ENCODE data around the gene FAN1. TPM values are rescaled to one million over a fixed set of nuclear protein-coding genes. Genes with fewer than 3 reads are reported as not detected.

FAN1 gene
- total RNA-seq, 2 experiments from 2014 or later, result 11.5 TPM

DNA sequence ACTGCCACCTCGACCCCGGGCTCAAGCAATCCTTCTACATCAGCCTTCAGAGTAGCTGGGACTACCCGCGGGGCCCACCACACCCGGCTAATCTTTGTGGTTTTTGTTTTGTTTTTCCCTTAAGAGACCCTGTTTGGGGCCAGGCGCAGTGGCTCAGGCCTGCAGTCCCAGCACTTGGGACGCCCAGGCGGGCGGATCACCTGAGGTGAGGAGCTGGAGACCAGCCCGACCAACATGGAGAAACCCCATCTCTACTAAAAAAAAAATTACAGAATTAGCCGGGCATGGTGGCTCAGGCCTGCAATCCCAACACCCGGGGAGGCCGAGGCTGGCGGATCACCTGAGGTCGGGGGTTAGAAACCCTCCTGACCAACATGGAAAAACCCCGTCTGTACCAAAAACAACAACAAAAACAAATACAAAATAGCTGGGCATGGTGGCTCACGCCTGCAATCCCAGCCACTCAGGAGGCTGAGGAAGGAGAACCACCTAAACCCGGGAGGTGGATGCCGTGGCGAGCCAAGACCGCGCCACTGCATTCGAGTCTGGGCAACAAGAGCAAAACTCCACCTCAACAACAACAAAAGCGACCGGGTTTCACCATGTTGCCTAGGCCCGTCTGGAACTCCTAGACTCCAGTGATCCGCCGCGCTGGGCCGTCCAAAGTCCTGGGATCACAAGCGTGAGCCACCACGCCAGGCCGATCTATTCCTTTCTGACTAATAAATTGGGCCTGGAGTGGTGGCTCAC is 8.1 kb upstream of the FAN1 start:
- no peak for DNase-seq
- POLR2A ChIA-PET, result no interaction called here
- H3K4me1 Mint-ChIP-seq (ENCODE audit: low read depth), result no peaks in the 10 kb centered on the region

DNA sequence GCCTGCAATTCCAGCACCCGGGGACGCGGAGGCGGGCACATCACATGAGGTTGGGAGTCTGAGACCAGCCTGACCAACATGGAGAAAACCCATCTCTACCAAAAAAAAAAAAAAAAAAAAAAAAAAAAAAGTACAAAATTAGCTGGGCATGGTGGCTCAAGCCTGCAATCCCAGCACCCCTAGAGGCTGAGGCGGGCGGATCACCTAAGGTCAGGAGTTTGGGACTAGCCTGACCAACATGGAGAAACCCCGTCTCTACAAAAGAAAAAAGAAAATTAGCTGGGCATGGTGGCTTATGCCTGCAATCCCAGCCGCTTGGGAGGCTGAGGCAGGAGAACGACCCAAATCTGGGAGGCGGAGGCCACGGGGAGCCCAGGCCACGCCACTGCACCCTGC is 7.5 kb upstream of the FAN1 start:
- Mint-ChIP-seq H3K4me1 (ENCODE audit: low read depth) (no peaks in the 10 kb centered on the region), H3K4me3 (no peak overlapping the region), H3K9me3 (ENCODE audit: insufficient read depth) (no peaks in the 10 kb centered on the region), H3K27me3 (ENCODE audit: low read depth) (peaks cover 5% of the 10 kb centered on the region), H3K36me3 (ENCODE audit: low read depth) (no peaks in the 10 kb centered on the region), H3K27ac (no peak overlapping the region)
- DNase-seq, result no peak
- CTCF ChIA-PET, result interaction anchor here (1.4 to 3.4 kb wide), 2 partner anchors 194 to 233 kb away, joined by 3 to 32 read pairs; no protein-coding TSS in a partner anchor
- POLR2A ChIA-PET, result no interaction called here
- ATAC-seq, result no peak

More for the DNA sequence above, 8.1 kb upstream of the FAN1 start:
- Mint-ChIP-seq H3K27ac (no peak overlapping the region), H3K36me3 (ENCODE audit: low read depth) (no peaks in the 10 kb centered on the region), H3K4me3 (no peak overlapping the region), H3K27me3 (ENCODE audit: low read depth) (peaks cover 3% of the 10 kb centered on the region), H3K9me3 (ENCODE audit: insufficient read depth) (no peaks in the 10 kb centered on the region)
- CTCF ChIA-PET, result interaction anchor here (0.7 to 3.4 kb wide), 5 partner anchors 8 to 233 kb away, joined by 3 to 32 read pairs (median 3); partner anchors contain the start of gene FAN1
- ATAC-seq, result no peak

DNA sequence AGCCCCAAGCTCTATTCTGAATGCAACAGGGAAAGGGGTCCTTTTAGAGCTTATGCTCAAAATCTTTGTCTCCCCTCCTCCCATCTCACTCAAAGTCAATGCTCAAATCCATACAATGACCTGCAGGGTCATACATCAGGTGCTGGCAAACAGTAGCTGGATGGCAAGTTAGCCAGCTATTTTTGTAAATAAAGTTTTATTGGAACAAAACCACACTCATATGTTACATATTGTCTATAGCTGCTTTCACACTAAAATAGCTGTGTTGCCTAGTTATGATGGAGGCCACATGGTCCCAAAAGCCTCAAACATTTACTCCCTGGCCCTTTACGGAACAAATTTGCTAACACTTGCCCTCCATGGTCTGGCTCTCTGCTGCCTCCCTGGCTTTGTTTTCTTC is 1.8 kb upstream of the FAN1 start:
- peaks cover 8% of the 10 kb centered on the region for H3K36me3 Mint-ChIP-seq (ENCODE audit: low read depth)
- no peak for ATAC-seq
- no peak for DNase-seq
- no peaks in the 10 kb centered on the region for H3K9me3 Mint-ChIP-seq (ENCODE audit: insufficient read depth)
- POLR2A ChIA-PET, result no interaction called here
- no peak overlapping the region for H3K27ac Mint-ChIP-seq
- peaks cover 23% of the 10 kb centered on the region for H3K4me1 Mint-ChIP-seq (ENCODE audit: low read depth)
- no peak overlapping the region for H3K4me3 Mint-ChIP-seq
- CTCF ChIA-PET, result interaction anchor here (0.8 kb wide), 1 partner anchor 227 kb away, joined by 4 read pairs; no protein-coding TSS in a partner anchor
- peaks cover 7% of the 10 kb centered on the region for H3K27me3 Mint-ChIP-seq (ENCODE audit: low read depth)

DNA sequence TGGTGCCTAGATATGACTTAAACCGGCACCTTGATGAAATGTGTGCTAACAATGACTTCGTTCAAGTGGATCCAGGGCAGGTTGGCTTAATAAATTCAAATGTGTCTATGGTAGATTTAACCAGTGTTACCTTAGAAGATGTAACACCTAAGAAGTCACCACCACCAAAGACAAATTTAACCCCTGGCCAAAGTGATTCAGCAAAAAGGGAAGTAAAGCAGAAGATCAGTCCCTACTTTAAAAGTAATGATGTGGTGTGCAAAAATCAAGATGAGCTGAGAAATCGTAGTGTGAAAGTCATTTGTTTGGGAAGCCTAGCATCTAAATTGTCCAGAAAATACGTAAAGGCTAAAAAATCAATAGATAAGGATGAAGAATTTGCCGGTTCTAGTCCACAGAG is 1.1 kb downstream of the FAN1 start:
- POLR2A ChIA-PET, result interaction anchor here (0.6 kb wide), 1 partner anchor 113 kb away, joined by 4 read pairs; no protein-coding TSS in a partner anchor
- H3K4me1 Mint-ChIP-seq (ENCODE audit: low read depth), result peaks cover 23% of the 10 kb centered on the region
- H3K9me3 Mint-ChIP-seq (ENCODE audit: insufficient read depth), result no peaks in the 10 kb centered on the region
- no peak overlapping the region for H3K4me3 Mint-ChIP-seq
- H3K27me3 Mint-ChIP-seq (ENCODE audit: low read depth), result peaks cover 4% of the 10 kb centered on the region
- H3K36me3 Mint-ChIP-seq (ENCODE audit: low read depth), result peaks cover 16% of the 10 kb centered on the region
- CTCF ChIA-PET, result interaction anchor here (0.8 kb wide), 1 partner anchor 13 kb away, joined by 3 read pairs; no protein-coding TSS in a partner anchor
- ATAC-seq (no peak), DNase-seq (no peak)
- H3K27ac Mint-ChIP-seq, result no peak overlapping the region

DNA sequence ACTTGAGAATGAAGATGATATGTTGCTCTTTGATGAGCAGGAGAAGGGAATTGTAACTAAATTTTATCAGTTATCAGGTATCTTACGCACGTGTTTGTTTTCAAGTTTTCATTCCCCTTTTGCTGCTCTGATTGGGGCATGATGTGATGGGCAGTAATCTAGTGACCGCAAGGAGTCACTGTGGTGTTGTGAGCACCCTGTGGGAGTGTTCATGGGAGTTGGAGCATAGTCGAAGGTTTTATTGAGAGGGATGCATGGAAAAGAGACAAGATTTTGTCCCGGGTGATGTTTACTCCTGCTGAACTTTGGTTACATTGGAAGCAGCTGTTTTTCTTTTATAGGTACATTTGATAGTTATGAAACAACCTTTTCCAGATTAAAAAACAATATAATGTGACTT is 2.1 kb downstream of the FAN1 start:
- Mint-ChIP-seq H3K27ac (no peak overlapping the region), H3K4me1 (ENCODE audit: low read depth) (peaks cover 23% of the 10 kb centered on the region), H3K27me3 (ENCODE audit: low read depth) (peaks cover 4% of the 10 kb centered on the region), H3K4me3 (no peak overlapping the region), H3K9me3 (ENCODE audit: insufficient read depth) (no peaks in the 10 kb centered on the region), H3K36me3 (ENCODE audit: low read depth) (peaks cover 19% of the 10 kb centered on the region)
- POLR2A ChIA-PET, result no interaction called here
- DNase-seq (no peak), ATAC-seq (no peak)
- CTCF ChIA-PET, result no interaction called here

DNA sequence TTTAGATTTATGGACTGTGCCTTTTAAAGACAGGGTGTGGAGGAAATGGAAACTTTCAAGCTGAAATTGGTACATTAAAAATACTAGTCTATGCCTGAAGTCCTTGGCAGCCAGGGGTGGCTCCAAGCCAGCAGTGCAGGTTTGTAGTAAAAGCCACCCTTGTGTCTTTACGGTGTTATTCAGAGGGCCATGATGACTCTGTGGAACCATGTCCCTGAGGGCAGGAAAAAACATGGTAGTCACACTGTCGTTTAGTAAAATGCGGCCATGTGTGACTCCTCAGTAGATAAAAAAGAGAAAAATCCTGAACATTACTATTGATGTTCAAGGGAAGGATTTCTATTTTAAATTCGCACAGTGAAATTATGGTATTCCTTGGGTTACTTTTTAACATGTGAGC is 2.7 kb downstream of the FAN1 start:
- H3K27ac Mint-ChIP-seq, result no peak overlapping the region
- H3K4me3 Mint-ChIP-seq, result no peak overlapping the region
- H3K27me3 Mint-ChIP-seq (ENCODE audit: low read depth), result peaks cover under 1% of the 10 kb centered on the region
- ATAC-seq (no peak), DNase-seq (no peak)
- CTCF ChIA-PET, result no interaction called here
- peaks cover 23% of the 10 kb centered on the region for H3K4me1 Mint-ChIP-seq (ENCODE audit: low read depth)
- POLR2A ChIA-PET, result no interaction called here
- no peaks in the 10 kb centered on the region for H3K9me3 Mint-ChIP-seq (ENCODE audit: insufficient read depth)
- peaks cover 19% of the 10 kb centered on the region for H3K36me3 Mint-ChIP-seq (ENCODE audit: low read depth)

DNA sequence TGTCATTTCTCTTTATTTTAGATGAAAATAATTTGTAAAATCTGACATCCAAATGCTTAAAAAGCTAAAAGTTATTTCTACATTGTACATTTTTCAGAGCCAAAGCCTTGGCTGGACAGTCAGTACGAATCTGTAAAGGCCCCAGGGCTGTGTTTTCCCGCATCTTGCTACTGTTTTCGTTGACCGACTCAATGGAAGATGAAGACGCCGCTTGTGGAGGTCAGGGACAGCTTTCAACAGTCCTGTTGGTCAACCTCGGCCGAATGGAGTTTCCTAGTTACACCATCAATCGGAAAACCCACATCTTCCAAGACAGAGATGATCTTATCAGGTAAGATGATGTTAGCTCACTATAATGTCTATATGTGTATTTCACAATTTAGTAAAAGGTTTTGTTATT is 10.0 kb downstream of the FAN1 start:
- Mint-ChIP-seq H3K4me1 (ENCODE audit: low read depth) (no peaks in the 10 kb centered on the region), H3K9me3 (ENCODE audit: insufficient read depth) (no peaks in the 10 kb centered on the region), H3K4me3 (no peak overlapping the region), H3K27ac (no peak overlapping the region), H3K36me3 (ENCODE audit: low read depth) (peaks cover 26% of the 10 kb centered on the region), H3K27me3 (ENCODE audit: low read depth) (no peaks in the 10 kb centered on the region)
- ATAC-seq, result no peak
- CTCF ChIA-PET, result interaction anchor here (1.4 kb wide), 1 partner anchor 55 kb away, joined by 3 read pairs; no protein-coding TSS in a partner anchor
- POLR2A ChIA-PET, result interaction anchor here (0.9 kb wide), 1 partner anchor 54 kb away, joined by 4 read pairs; no protein-coding TSS in a partner anchor
- DNase-seq, result peak; percentile 15

DNA sequence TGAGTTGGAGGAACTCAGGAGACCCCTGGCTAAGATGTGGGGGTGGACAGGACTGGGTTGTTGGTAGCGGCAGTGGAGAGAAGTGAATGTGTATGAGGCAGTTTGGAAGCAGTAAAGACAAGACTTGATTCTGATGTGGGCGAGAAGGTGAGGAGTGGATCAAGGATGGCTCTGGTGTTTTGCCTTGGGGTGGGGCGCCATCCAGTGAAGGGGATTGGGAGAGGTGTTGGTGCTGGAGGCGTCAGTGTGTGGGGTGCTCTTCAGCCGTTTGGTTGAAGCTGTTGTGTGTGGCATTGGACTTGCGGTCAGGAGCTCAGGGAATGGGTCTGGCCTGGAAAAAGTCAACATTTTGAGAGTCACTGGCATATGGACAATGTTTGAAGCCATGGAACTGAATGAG is 13.3 kb downstream of the FAN1 start:
- H3K36me3 Mint-ChIP-seq (ENCODE audit: low read depth), result peaks cover 18% of the 10 kb centered on the region
- no peaks in the 10 kb centered on the region for H3K4me1 Mint-ChIP-seq (ENCODE audit: low read depth)
- no peak overlapping the region for H3K4me3 Mint-ChIP-seq
- POLR2A ChIA-PET, result no interaction called here
- DNase-seq (no peak), ATAC-seq (no peak)
- no peaks in the 10 kb centered on the region for H3K9me3 Mint-ChIP-seq (ENCODE audit: insufficient read depth)
- CTCF ChIA-PET, result interaction anchor here (0.8 to 1.6 kb wide), 3 partner anchors 13 to 212 kb away, joined by 3 to 4 read pairs (median 3); no protein-coding TSS in a partner anchor
- no peak overlapping the region for H3K27ac Mint-ChIP-seq
- H3K27me3 Mint-ChIP-seq (ENCODE audit: low read depth), result no peaks in the 10 kb centered on the region

DNA sequence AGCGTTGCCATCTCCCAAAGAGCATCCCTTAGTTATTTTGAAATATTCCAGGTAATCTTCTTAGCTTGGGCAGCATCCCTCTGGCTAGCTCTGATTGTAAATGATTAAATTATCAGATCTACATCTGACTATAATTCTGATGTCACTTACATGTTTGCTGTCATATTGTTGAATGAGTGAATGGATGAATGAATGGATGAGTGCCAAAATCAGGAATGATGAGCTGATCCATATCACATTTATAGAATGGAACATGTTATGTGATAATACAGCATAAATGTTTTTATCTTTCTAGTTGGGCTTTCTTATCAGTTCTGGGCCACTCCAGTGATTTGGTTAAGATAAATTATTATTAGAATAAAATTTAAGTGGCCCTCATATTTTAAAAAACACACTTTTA is 14.0 kb downstream of the FAN1 start:
- Mint-ChIP-seq H3K4me3 (no peak overlapping the region), H3K9me3 (ENCODE audit: insufficient read depth) (no peaks in the 10 kb centered on the region), H3K4me1 (ENCODE audit: low read depth) (no peaks in the 10 kb centered on the region), H3K36me3 (ENCODE audit: low read depth) (peaks cover 21% of the 10 kb centered on the region), H3K27me3 (ENCODE audit: low read depth) (no peaks in the 10 kb centered on the region), H3K27ac (no peak overlapping the region)
- ATAC-seq, result no peak
- ChIA-PET CTCF (interaction anchor here (0.8 to 1.8 kb wide), 4 partner anchors 13 to 211 kb away, joined by 3 to 5 read pairs (median 4); no protein-coding TSS in a partner anchor), POLR2A (no interaction called here)
- DNase-seq, result no peak

DNA sequence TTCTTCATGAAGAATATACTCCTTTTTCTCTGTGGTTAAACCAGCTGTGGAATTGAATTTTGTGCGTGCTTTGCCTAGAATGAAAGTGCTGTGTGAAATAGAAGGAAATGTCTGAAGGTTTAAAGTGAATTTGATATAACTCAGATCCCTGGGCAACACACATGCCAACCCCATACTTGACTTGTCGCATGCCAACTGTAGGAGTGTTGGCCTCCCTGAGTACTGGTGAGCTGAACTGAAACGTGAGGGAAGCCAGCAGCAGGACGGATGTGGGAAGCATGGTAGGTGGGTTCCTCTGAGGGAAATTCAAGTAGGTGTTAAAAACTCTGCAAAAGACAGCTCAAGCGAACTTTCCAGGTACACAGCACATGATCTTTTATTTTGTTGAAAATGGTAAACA is 14.7 kb downstream of the FAN1 start:
- Mint-ChIP-seq H3K36me3 (ENCODE audit: low read depth) (peaks cover 21% of the 10 kb centered on the region), H3K4me1 (ENCODE audit: low read depth) (no peaks in the 10 kb centered on the region), H3K27me3 (ENCODE audit: low read depth) (no peaks in the 10 kb centered on the region), H3K4me3 (no peak overlapping the region), H3K27ac (no peak overlapping the region), H3K9me3 (ENCODE audit: insufficient read depth) (no peaks in the 10 kb centered on the region)
- CTCF ChIA-PET, result interaction anchor here (1.6 to 1.8 kb wide), 2 partner anchors 50 to 59 kb away, joined by 3 to 5 read pairs; no protein-coding TSS in a partner anchor
- POLR2A ChIA-PET, result no interaction called here
- DNase-seq, result no peak
- no peak for ATAC-seq

DNA sequence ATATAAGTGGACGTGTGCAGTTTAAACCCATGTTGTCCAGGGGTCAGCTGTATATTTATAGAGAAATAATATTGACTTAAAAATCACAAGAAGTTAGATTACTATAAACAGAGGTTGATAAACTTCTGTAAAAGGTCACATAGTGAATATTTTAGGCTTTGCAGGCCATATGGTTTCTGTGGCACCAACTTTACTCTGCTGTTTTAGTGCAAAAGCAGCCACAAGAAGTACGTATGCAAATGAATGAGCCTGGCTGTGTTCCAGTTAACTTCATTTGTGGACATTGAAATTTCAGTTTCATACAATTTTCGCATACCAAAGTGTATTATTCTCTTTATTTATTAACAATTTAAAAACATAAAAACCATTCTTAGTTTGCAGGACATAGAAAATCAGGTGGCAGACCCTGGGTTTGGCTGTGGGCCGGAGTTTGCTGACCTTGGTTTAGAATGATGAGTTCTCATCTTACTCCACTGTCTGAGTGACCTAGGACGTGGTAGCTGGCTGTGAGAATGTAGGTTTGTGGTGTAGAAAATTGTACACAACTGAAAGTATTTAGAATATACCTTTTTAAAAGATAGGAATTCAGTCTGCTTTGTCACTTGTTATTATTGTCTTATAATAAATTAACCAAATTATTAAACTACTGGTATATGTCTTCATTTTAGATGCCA is 16.3 kb downstream of the FAN1 start:
- no peaks in the 10 kb centered on the region for H3K27me3 Mint-ChIP-seq (ENCODE audit: low read depth)
- H3K4me3 Mint-ChIP-seq, result no peak overlapping the region
- DNase-seq, result no peak
- H3K9me3 Mint-ChIP-seq (ENCODE audit: insufficient read depth), result no peaks in the 10 kb centered on the region
- no peak overlapping the region for H3K27ac Mint-ChIP-seq
- ChIA-PET CTCF (interaction anchor here (2.0 kb wide), 1 partner anchor 209 kb away, joined by 7 read pairs; no protein-coding TSS in a partner anchor), POLR2A (no interaction called here)
- no peaks in the 10 kb centered on the region for H3K4me1 Mint-ChIP-seq (ENCODE audit: low read depth)
- ATAC-seq, result no peak
- H3K36me3 Mint-ChIP-seq (ENCODE audit: low read depth), result peaks cover 17% of the 10 kb centered on the region

DNA sequence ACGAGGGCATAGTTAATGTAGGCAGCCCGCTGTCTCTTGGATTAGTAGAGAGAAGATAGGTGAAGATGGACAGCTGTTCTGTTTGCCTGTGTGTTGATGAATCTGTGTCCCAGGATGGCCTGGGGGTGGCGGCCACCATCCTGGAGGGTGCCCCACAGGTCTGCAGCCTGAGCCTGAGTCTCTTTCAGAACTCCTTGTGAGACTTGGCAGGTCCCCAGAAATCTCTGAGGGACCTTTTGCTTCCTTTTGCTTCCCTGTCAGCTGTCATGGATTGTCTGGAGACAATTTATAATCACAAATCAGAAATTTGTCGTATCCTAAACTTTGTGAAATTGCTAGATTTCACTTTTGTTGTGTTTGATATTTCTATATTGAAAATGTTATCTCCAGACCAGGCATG is 17.4 kb downstream of the FAN1 start:
- ATAC-seq (no peak), DNase-seq (no peak)
- Mint-ChIP-seq H3K4me3 (no peak overlapping the region), H3K27ac (no peak overlapping the region), H3K27me3 (ENCODE audit: low read depth) (no peaks in the 10 kb centered on the region), H3K9me3 (ENCODE audit: insufficient read depth) (no peaks in the 10 kb centered on the region), H3K4me1 (ENCODE audit: low read depth) (no peaks in the 10 kb centered on the region), H3K36me3 (ENCODE audit: low read depth) (peaks cover 14% of the 10 kb centered on the region)
- POLR2A ChIA-PET, result no interaction called here
- CTCF ChIA-PET, result interaction anchor here (2.0 kb wide), 1 partner anchor 208 kb away, joined by 7 read pairs; no protein-coding TSS in a partner anchor

All from activated CD8-positive, alpha-beta T cell treated with anti-CD3 and anti-CD28 coated beads, Interleukin-2, amount 10 ng/mL, durations not matched to agents 7 days and 5 days (primary cell).